SJCRH30 (cell line): Measurements from ENCODE around the gene ULBP1. TPM values are rescaled to one million over a fixed set of nuclear protein-coding genes. Genes with fewer than 3 reads are reported as not detected.
"Not testable (repeated sequence)": the region's sequence is repeated elsewhere in the genome, so short reads cannot be mapped to it uniquely, and the experiment has no call there.

Source experiments
- DNase-seq, 2 experiments: peaks; one replicate each; pipeline ENCODE4 v3.0.0-alpha.2; 2015 to 2020
- H3K27ac ChIP-seq: fragments of 250-450 bp; sonication (Bioruptor Pico); 2 replicates; pipeline ENCODE4 v1.5.1; 2020; ENCODE audit warnings: mild to moderate bottlenecking, moderate library complexity
- H3K27me3 ChIP-seq: fragments of 250-450 bp; sonication (Bioruptor Pico); 2 replicates; pipeline ENCODE4 v1.5.1; 2020; ENCODE audit warnings: mild to moderate bottlenecking, moderate library complexity
- H3K36me3 ChIP-seq: fragments of 250-450 bp; sonication (Bioruptor Pico); 2 replicates; pipeline ENCODE4 v1.5.1; 2020; ENCODE audit warnings: mild to moderate bottlenecking, moderate library complexity
- H3K4me1 ChIP-seq: fragments of 250-450 bp; sonication (Bioruptor Pico); 2 replicates; pipeline ENCODE4 v1.5.1; 2020; ENCODE audit warnings: mild to moderate bottlenecking, moderate library complexity
- H3K4me3 ChIP-seq: fragments of 250-450 bp; sonication (Bioruptor Pico); 2 replicates; pipeline ENCODE4 v1.5.1; 2020; ENCODE audit warnings: mild to moderate bottlenecking, moderate library complexity
- H3K9me3 ChIP-seq: fragments of 250-450 bp; sonication (Bioruptor Pico); replicated peaks from 2 replicates; pipeline ENCODE4 v1.5.1; 2020; ENCODE audit warnings: mild to moderate bottlenecking, moderate library complexity
- total RNA-seq: library from RNA; depleted of rRNA; stranded (reverse); fragments of >200 nt; shearing (Covaris generic); gene quantifications from 2 replicates; pipeline ENCODE4 v1.2.3, GENCODE V29; 2014

ULBP1 gene
- total RNA-seq, 1 experiment from 2014 or later: 1.7 TPM

- not testable (repeated sequence) for H3K27me3 ChIP-seq, H3K36me3 ChIP-seq, H3K4me1 ChIP-seq, H3K9me3 ChIP-seq, H3K4me3 ChIP-seq, H3K27ac ChIP-seq, DNase-seq
These were observed 4.3 kb downstream of the ULBP1 start for GRCh38 chr6:149967999-149968398.

DNA sequence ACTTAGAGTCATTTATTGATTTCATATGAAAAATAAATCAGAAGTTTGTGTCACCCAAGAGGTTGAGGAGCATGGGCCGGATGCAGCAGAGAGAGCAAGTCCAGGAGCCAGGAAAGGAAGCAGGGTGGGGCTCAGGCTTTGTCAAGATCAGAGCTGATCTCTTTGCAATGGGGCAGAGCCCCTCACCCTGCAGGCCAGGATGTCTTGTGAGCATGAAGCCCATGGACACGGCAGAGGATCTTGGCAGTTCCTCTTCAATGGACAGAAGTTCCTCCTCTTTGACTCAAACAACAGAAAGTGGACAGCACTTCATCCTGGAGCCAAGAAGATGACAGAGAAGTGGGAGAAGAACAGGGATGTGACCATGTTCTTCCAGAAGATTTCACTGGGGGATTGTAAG lies 5.2 kb downstream of the ULBP1 start:
- H3K4me3 ChIP-seq, H3K4me1 ChIP-seq, H3K9me3 ChIP-seq, DNase-seq, H3K27ac ChIP-seq, H3K27me3 ChIP-seq, H3K36me3 ChIP-seq: not testable (repeated sequence)

DNA sequence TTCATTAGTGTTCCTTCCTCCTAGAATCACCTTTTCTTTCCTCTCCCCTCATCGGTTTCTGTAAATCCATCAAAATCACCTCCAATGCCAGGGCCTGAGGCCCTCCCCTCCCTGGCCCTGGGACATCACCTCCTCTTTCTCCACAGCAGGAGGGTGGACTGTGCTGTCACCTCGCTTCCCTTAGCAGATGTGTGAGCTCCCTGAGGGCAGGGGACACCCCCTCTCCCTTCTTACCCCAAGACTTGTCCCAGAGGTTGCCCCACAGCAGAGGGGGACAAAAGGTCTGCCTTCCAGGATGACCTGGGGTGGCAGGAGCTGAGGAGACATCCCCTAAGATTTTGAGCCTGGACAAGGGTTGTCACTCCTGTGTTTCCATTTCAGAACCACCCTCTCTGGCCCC lies 5.9 kb downstream of the ULBP1 start:
- Histone ChIP-seq H3K27ac (no peak overlapping the region), H3K27me3 (peaks cover 5% of the 10 kb centered on the region; the same call in 1 of the 2 replicates), H3K36me3 (no peaks in the 10 kb centered on the region), H3K4me3 (no peak overlapping the region), H3K4me1 (no peaks in the 10 kb centered on the region), H3K9me3 (no peaks in the 10 kb centered on the region)
- DNase-seq: no peak

DNA sequence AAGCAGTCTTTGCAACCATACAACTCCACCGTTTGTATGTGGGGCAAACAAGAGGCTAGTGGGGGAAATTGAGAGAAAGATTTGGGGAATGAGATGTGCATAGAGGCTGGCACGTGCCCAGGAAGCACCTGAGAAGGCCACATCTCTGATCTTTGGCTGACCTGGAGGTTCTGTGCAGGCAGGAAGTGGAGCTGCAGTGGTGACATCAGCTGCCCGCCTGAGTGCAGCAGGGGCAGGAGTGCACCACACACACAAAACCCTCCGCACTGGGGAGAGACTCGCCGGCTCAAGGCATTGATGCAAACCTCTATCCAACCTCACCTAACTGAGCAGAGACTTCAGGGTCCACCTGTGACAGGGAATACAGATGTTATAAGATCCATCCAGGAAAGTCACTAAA lies 10.7 kb downstream of the ULBP1 start:
- not testable (repeated sequence) for H3K27ac ChIP-seq, DNase-seq
- H3K27me3 ChIP-seq: peaks cover 12% of the 10 kb centered on the region; the same call in 1 of the 2 replicates

GRCh38 chr6:149974825-149975224 lies 11.1 kb downstream of the ULBP1 start:
- no peak for DNase-seq
- Histone ChIP-seq H3K36me3 (no peaks in the 10 kb centered on the region), H3K9me3 (no peaks in the 10 kb centered on the region), H3K4me1 (no peaks in the 10 kb centered on the region), H3K27me3 (peaks cover 12% of the 10 kb centered on the region; the same call in 1 of the 2 replicates), H3K4me3 (no peak overlapping the region), H3K27ac (no peak overlapping the region)

More for the DNA sequence above, 10.7 kb downstream of the ULBP1 start:
- H3K9me3 ChIP-seq, H3K4me3 ChIP-seq, H3K36me3 ChIP-seq, H3K4me1 ChIP-seq: not testable (repeated sequence)

- Histone ChIP-seq H3K27ac (no peak overlapping the region), H3K4me1 (no peaks in the 10 kb centered on the region), H3K4me3 (no peak overlapping the region), H3K9me3 (no peaks in the 10 kb centered on the region), H3K36me3 (no peaks in the 10 kb centered on the region), H3K27me3 (peaks cover 12% of the 10 kb centered on the region; the same call in 1 of the 2 replicates)
- no peak for DNase-seq
These were observed 11.7 kb downstream of the ULBP1 start for GRCh38 chr6:149975400-149975799.

GRCh38 chr6:149977221-149977620 lies 13.5 kb downstream of the ULBP1 start:
- Histone ChIP-seq H3K27ac (no peak overlapping the region), H3K27me3 (peaks cover 12% of the 10 kb centered on the region; the same call in 1 of the 2 replicates), H3K4me3 (no peak overlapping the region), H3K4me1 (peaks cover 5% of the 10 kb centered on the region), H3K9me3 (no peaks in the 10 kb centered on the region), H3K36me3 (no peaks in the 10 kb centered on the region)
- DNase-seq: no peak

- peaks cover 15% of the 10 kb centered on the region for H3K27me3 ChIP-seq
- DNase-seq: no peak
- peaks cover 5% of the 10 kb centered on the region for H3K4me1 ChIP-seq
- no peaks in the 10 kb centered on the region for H3K9me3 ChIP-seq
- H3K36me3 ChIP-seq: no peaks in the 10 kb centered on the region
- H3K27ac ChIP-seq: no peak overlapping the region
- no peak overlapping the region for H3K4me3 ChIP-seq
These were observed 14.9 kb downstream of the ULBP1 start for GRCh38 chr6:149978610-149979009.

DNA sequence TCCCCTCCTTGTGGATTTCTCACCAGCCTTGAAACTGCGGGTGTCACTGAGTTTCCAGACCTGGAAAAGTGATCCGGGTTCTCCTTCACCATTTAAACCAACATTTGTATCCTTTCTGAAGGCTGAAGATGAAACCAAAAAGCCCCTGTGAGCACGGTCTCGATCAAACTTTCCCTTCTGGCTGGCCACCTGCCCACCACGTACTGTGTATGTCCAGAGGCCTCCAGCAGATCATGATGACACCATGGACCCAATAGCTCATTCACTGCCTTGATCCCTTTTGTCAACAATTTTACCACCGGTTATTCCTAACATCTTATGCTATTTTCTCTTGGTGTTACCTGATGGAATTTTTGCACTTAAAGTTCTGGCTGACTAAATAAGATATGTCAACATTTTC lies 15.6 kb downstream of the ULBP1 start:
- Histone ChIP-seq H3K27ac (no peak overlapping the region), H3K36me3 (no peaks in the 10 kb centered on the region), H3K27me3 (peaks cover 10% of the 10 kb centered on the region)

GRCh38 chr6:149983145-149983544 lies 19.4 kb downstream of the ULBP1 start:
- H3K4me1 ChIP-seq: peaks cover 5% of the 10 kb centered on the region
- peaks cover 23% of the 10 kb centered on the region for H3K27me3 ChIP-seq
- H3K4me3 ChIP-seq: no peak overlapping the region
- H3K9me3 ChIP-seq: no peaks in the 10 kb centered on the region; the same call in 1 of the 2 replicates
- no peaks in the 10 kb centered on the region for H3K36me3 ChIP-seq
- DNase-seq: no peak
- no peak overlapping the region for H3K27ac ChIP-seq

More for the DNA sequence above, 15.6 kb downstream of the ULBP1 start:
- H3K9me3 ChIP-seq: no peaks in the 10 kb centered on the region
- peaks cover 5% of the 10 kb centered on the region for H3K4me1 ChIP-seq
- no peak overlapping the region for H3K4me3 ChIP-seq
- no peak for DNase-seq

DNA sequence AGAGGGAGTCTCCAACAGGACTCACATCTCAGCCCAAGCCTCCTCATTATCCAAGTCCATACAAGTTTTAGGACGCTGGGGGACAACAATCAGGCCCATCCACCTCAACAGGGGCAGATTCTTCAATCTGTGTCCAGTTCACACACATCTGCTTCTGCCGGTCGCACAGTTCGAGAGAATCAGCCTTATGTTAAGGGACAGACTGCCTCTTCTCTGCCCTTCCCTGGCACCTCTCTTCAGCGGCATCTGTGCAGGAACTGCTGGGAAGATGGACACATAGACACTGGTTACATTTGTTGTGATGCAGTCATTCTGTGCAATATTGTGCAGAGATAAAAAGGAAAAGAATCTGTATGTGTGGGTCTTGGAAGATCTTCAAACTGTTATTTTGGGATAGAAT lies 21.0 kb downstream of the ULBP1 start:
- Histone ChIP-seq H3K36me3 (no peaks in the 10 kb centered on the region), H3K4me1 (peaks cover 5% of the 10 kb centered on the region), H3K27ac (no peak overlapping the region), H3K4me3 (no peak overlapping the region), H3K9me3 (no peaks in the 10 kb centered on the region; the same call in 1 of the 2 replicates), H3K27me3 (peaks cover 39% of the 10 kb centered on the region)
- no peak for DNase-seq

GRCh38 chr6:149985481-149985937 lies 21.8 kb downstream of the ULBP1 start:
- no peak overlapping the region for H3K4me3 ChIP-seq
- H3K27me3 ChIP-seq: peaks cover 46% of the 10 kb centered on the region

DNA sequence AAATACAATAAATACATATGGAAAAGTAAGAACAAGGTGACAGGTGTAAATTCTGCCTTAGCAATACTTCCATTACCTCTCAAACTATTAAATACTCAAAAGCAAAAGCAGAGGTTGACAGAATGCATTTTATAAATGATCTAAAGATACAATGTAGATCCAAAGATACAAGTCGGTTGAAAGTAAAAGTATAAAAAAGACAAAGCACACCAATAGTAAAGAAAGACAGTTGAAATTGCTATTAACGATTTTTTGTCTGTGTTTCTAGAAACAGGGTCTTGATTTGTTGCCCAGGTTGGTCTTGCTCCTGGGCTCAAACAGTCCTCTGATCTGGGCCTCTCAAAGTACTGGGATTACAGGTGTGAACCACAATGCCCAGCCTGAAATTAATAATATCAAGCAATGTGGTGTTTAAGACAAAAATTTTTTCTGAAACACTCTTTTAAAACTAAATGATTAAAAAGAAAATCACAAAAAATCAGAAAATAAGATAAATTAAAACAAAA lies 23.9 kb downstream of the ULBP1 start:
- Histone ChIP-seq H3K9me3 (no peaks in the 10 kb centered on the region; the same call in 1 of the 2 replicates), H3K27me3 (peaks cover 50% of the 10 kb centered on the region), H3K4me1 (peaks cover 6% of the 10 kb centered on the region; the same call in 1 of the 2 replicates), H3K36me3 (no peaks in the 10 kb centered on the region), H3K4me3 (no peak overlapping the region), H3K27ac (no peak overlapping the region)
- no peak for DNase-seq

More at GRCh38 chr6:149985481-149985937, 21.8 kb downstream of the ULBP1 start:
- H3K36me3 ChIP-seq: no peaks in the 10 kb centered on the region
- no peaks in the 10 kb centered on the region; the same call in 1 of the 2 replicates for H3K9me3 ChIP-seq
- no peak overlapping the region for H3K27ac ChIP-seq
- DNase-seq: no peak
- H3K4me1 ChIP-seq: peaks cover 5% of the 10 kb centered on the region

DNA sequence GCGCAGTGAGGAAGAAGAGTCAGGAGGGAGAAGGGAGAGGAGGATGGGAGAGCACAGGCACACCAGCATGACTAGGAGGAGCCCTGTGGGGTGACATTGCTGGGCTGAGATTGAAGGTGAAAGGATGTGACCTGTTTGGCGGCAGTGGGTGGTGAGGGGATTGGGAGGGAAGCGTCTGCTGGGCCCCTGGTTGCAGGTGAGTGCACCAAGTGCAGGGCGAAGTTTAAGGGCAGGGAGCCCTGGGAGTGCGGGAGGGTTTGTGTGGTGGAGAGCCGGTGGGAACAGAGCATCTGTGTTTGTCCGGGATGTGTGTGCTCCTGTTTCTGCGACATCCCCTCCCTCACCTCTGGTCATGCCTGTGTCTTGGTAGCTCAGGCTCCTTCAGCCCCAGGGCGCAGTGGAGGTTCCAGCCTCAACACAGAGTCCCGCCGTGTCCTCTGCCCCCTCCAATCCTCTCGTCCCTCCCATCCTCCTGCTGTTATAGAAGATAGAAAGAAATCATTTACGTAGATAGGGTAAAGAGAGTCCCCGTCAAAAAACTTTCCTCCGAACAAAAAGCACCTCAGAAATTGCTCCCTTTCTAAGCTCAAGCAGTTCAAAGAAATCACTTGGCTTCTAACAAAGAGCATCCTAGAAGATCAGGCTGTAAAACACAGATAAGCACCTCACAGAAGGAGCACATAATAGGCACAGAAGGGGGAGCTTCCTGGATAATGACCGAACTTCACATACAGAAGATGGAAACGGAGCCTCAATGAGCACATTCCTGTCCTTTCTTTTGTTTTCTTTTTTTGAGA lies 25.0 kb downstream of the ULBP1 start:
- peaks cover 6% of the 10 kb centered on the region; the same call in 1 of the 2 replicates for H3K4me1 ChIP-seq
- no peaks in the 10 kb centered on the region; the same call in 1 of the 2 replicates for H3K9me3 ChIP-seq
- no peak overlapping the region for H3K27ac ChIP-seq
- peaks cover 46% of the 10 kb centered on the region; the same call in 1 of the 2 replicates for H3K27me3 ChIP-seq
- DNase-seq: no peak
- no peaks in the 10 kb centered on the region for H3K36me3 ChIP-seq
- H3K4me3 ChIP-seq: no peak overlapping the region

- Histone ChIP-seq H3K36me3 (no peaks in the 10 kb centered on the region), H3K4me1 (peaks cover 6% of the 10 kb centered on the region; the same call in 1 of the 2 replicates), H3K27ac (no peak overlapping the region), H3K4me3 (peak overlapping the region; percentile 53), H3K9me3 (no peaks in the 10 kb centered on the region; the same call in 1 of the 2 replicates), H3K27me3 (peaks cover 40% of the 10 kb centered on the region; the same call in 1 of the 2 replicates)
- DNase-seq: no peak
These were observed 26.5 kb downstream of the ULBP1 start for GRCh38 chr6:149990212-149990660.
